OCI-LY7 (cell line): ENCODE measurements around the gene PSMA7. TPM values are rescaled to one million over a fixed set of nuclear protein-coding genes. Genes with fewer than 3 reads are reported as not detected.

Experiments used
- BruUV-seq: library from RNA; stranded (reverse); fragments of 400-500 nt; replicated peaks from 2 replicates; lab custom pipeline; 2021; lab: Mats Ljungman, UMichigan
- CTCF ChIA-PET: fragments of 300-600 bp; sonication (Branson Sonifier 250); formaldehyde crosslinking; loops from one replicate; lab custom pipeline; 2022; ENCODE audit warnings: antibody characterized with exemption; ENCODE audit not compliant: unreplicated experiment; lab: Charles Lee
- POLR2A ChIA-PET: fragments of 300-600 bp; sonication (Branson Sonifier 250); formaldehyde crosslinking; loops from one replicate; lab custom pipeline; 2022; ENCODE audit warnings: antibody characterized with exemption; lab: Charles Lee
- DNase-seq: peaks from one replicate; pipeline ENCODE4 v3.0.0-alpha.2; 2015; ENCODE audit warnings: low spot score
- H2AFZ ChIP-seq: fragments of 200-600 bp; sonication (generic), shearing (Covaris generic); 2 replicates; pipeline ENCODE4 v1.6.1; 2014; ENCODE audit warnings: mild to moderate bottlenecking, antibody characterized with exemption, low read length, moderate library complexity
- H3K27ac ChIP-seq: fragments of 200-600 bp; sonication (generic); 2 replicates; pipeline ENCODE4 v1.5.1; 2014; ENCODE audit warnings: mixed run types, low read depth, mild to moderate bottlenecking, moderate library complexity, low read length, inconsistent platforms; ENCODE audit not compliant: poor library complexity, severe bottlenecking
- H3K36me3 ChIP-seq: fragments of 200-600 bp; sonication (generic); 2 replicates; pipeline ENCODE4 v1.6.1; 2014; ENCODE audit warnings: mild to moderate bottlenecking, antibody characterized with exemption, low read length, moderate library complexity, mixed read lengths; ENCODE audit not compliant: insufficient read depth
- H3K4me1 ChIP-seq: fragments of 200-600 bp; sonication (generic); 2 replicates; pipeline ENCODE4 v1.5.1; 2014; ENCODE audit warnings: mild to moderate bottlenecking, low read length; ENCODE audit not compliant: insufficient read depth, poor library complexity, severe bottlenecking
- H3K4me2 ChIP-seq: fragments of 200-600 bp; sonication (generic); 2 replicates; pipeline ENCODE4 v1.6.1; 2014; ENCODE audit warnings: mild to moderate bottlenecking, low read length
- H3K4me3 ChIP-seq: fragments of 200-600 bp; sonication (generic); 2 replicates; pipeline ENCODE4 v1.5.1; 2014; ENCODE audit warnings: mild to moderate bottlenecking, low read depth, low read length; ENCODE audit not compliant: poor library complexity, severe bottlenecking
- H3K79me2 ChIP-seq: fragments of 200-600 bp; sonication (generic); 2 replicates; pipeline ENCODE4 v1.6.1; 2016; ENCODE audit warnings: low read depth, mild to moderate bottlenecking, low read length, moderate library complexity, mixed read lengths; ENCODE audit not compliant: insufficient read depth
- H3K9me2 ChIP-seq: fragments of 200-600 bp; sonication (generic); 2 replicates; pipeline ENCODE4 v1.6.1; 2016; ENCODE audit warnings: mild to moderate bottlenecking, low read length, mixed read lengths; ENCODE audit not compliant: insufficient read depth
- H3K9me3 ChIP-seq: fragments of 200-600 bp; sonication (generic); 2 replicates; pipeline ENCODE4 v1.6.1; 2014; ENCODE audit warnings: mild to moderate bottlenecking, mixed run types, low read length, mixed read lengths
- H4K20me1 ChIP-seq: fragments of 200-600 bp; sonication (generic); 2 replicates; pipeline ENCODE4 v1.6.1; 2014; ENCODE audit warnings: mild to moderate bottlenecking, antibody characterized with exemption, low read length, moderate library complexity, mixed read lengths; ENCODE audit not compliant: insufficient read depth
- EZH2phosphoT487 ChIP-seq: fragments of 200-600 bp; sonication (generic); IDR thresholded peaks from 2 replicates; pipeline ENCODE4 v1.6.1; 2018; ENCODE audit warnings: low read depth, borderline replicate concordance, mild to moderate bottlenecking, mixed run types, antibody characterized with exemption, low read length, moderate library complexity, mixed read lengths
- intact Hi-C: fragments of 100-400 bp; cut with micrococcal nuclease; formaldehyde crosslinking; loops from one replicate; pipeline ENCODE4 v1.10.0; 2022; ENCODE audit not compliant: unreplicated experiment
- total RNA-seq, 2 experiments: library from RNA; depleted of rRNA in 1 of 2; stranded (reverse); fragments of >200 nt in 1 of 2; shearing (Covaris generic) in 1 of 2; gene quantifications; 2 replicates each; pipeline ENCODE4 v1.2.3, GENCODE V29; 2014 to 2022
- TF ChIP-seq, protein P1 (sequence below): fragments of 200-600 bp; sonication (generic); conservative IDR thresholded peaks from 2 replicates; pipeline ENCODE4 v1.5.1; 2014; ENCODE audit warnings: mild to moderate bottlenecking, antibody characterized with exemption, low read length, moderate library complexity, mixed read lengths

Gene PSMA7
- total RNA-seq, 2 experiments from 2014 or later: 247 to 266 TPM

DNA sequence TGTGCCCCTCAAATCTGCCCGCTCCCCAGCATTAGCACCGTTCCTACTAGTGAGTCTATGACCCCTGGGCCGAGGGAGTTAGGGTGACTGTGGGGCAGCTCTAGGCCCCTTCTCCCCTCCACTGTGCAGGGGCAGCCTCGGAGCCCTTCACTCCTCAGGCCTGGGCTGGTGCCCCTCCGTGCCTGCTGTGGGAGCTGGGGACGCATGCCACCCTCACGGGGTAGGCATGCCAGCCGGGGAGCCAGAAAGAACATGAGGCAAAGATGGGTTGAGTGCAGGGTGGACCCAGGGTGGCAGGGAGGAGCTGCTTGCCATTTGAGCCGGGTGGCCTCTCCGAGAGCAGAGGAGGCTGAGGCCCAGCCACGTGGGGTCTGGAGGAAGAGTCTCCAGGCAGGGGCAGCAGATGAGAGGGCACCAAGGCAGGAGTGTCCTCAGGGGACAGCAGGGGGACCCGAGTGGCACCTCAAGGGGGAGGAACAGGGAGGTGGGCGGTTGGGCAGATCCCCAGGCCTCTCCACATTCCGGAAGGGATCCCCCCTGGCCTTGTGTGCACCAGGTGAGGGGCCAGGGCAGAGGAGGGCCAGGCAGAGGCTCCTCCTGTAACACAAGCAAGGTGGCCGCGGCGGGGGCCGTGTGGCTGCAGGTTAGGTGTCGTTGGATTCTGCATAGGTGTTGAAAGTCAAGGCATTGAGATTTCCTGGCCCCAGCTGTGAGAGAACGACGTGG is 39.5 kb downstream of the PSMA7 start:
- H3K9me2 ChIP-seq: no peaks in the 10 kb centered on the region
- no peaks in the 10 kb centered on the region for H3K36me3 ChIP-seq
- no peaks in the 10 kb centered on the region for H3K79me2 ChIP-seq
- H3K4me3 ChIP-seq: no peak overlapping the region
- CTCF ChIA-PET: interaction anchor here (0.6 kb wide), 1 partner anchor 136 kb away, joined by 11 read pairs; no protein-coding TSS in a partner anchor
- H4K20me1 ChIP-seq: no peaks in the 10 kb centered on the region
- no peak overlapping the region for H3K4me2 ChIP-seq
- H2AFZ ChIP-seq: no peak overlapping the region
- POLR2A ChIA-PET: interaction anchor here (0.6 kb wide), 2 partner anchors 12 to 1040 kb away, joined by 3 read pairs; no protein-coding TSS in a partner anchor
- no TSS peak for BruUV-seq
- no peak for DNase-seq
- intact Hi-C loops: no loop called here
- H3K9me3 ChIP-seq: peaks cover 2% of the 10 kb centered on the region; the same call in 1 of the 2 replicates
- no peak overlapping the region for H3K27ac ChIP-seq
- no peaks in the 10 kb centered on the region for H3K4me1 ChIP-seq
- TF ChIP-seq EZH2phosphoT487: no peak
- TF ChIP-seq, protein P1, sequence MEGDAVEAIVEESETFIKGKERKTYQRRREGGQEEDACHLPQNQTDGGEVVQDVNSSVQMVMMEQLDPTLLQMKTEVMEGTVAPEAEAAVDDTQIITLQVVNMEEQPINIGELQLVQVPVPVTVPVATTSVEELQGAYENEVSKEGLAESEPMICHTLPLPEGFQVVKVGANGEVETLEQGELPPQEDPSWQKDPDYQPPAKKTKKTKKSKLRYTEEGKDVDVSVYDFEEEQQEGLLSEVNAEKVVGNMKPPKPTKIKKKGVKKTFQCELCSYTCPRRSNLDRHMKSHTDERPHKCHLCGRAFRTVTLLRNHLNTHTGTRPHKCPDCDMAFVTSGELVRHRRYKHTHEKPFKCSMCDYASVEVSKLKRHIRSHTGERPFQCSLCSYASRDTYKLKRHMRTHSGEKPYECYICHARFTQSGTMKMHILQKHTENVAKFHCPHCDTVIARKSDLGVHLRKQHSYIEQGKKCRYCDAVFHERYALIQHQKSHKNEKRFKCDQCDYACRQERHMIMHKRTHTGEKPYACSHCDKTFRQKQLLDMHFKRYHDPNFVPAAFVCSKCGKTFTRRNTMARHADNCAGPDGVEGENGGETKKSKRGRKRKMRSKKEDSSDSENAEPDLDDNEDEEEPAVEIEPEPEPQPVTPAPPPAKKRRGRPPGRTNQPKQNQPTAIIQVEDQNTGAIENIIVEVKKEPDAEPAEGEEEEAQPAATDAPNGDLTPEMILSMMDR: no peak

DNA sequence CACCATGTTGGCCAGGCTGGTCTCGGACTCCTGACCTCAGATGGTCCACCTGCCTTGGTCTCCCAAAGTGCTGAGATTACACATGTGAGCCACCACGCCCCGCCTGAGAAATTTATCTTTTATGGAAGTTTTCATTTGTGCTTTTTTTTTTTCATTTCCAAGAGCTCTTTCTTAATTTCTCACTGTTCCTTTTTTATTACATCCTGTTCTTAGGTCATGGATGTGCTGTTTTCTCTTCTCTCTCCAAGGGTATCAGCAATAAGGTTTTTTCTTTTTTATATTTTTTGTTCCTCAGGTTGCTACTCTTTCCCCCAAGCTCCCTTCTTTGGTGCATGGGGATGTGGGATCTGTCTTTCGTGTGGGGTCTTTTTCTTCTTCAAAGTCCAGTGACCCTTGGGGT is 42.1 kb downstream of the PSMA7 start:
- TF ChIP-seq, protein P1: no peak
- no peak for TF ChIP-seq EZH2phosphoT487
- no peaks in the 10 kb centered on the region for H3K9me3 ChIP-seq

DNA sequence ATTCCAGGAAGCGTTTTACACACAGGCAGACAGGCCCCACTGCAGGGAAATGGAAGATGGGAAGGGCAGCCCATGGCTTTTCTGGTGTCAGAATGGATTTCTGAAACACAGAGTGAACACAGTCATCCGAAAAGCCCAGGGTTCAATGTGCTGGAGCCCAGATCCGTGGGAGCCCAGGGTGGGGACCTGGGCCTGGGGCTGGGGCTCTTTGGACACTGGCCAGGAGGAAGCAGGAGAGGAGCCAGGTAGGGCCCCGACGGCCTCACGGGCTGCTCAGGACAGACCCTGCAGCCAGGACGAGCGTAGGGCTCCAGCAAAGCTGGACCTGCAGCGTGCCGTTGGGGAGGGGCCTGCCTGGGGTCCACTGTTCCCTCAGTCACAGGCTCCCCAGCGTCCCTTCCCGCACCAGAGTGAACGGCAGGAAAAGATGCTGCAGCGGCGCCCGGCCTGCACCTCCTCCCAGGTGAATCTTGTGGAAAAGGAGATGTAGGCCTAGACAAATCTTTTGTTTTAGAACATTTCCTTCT is 45.2 kb downstream of the PSMA7 start:
- no peak for DNase-seq
- TF ChIP-seq, protein P1: no peak
- TF ChIP-seq EZH2phosphoT487: no peak
- Histone ChIP-seq H3K79me2 (no peaks in the 10 kb centered on the region), H3K4me1 (no peaks in the 10 kb centered on the region), H3K9me2 (no peaks in the 10 kb centered on the region), H3K4me3 (no peak overlapping the region), H3K27ac (no peak overlapping the region), H3K9me3 (no peaks in the 10 kb centered on the region), H4K20me1 (no peaks in the 10 kb centered on the region), H2AFZ (no peak overlapping the region), H3K4me2 (no peak overlapping the region), H3K36me3 (no peaks in the 10 kb centered on the region)
- CTCF ChIA-PET: interaction anchor here (0.5 kb wide), 1 partner anchor 114 kb away, joined by 3 read pairs; no protein-coding TSS in a partner anchor
- intact Hi-C loops: no loop called here
- BruUV-seq: no TSS peak
- POLR2A ChIA-PET: no interaction called here

More for the DNA sequence above, 42.1 kb downstream of the PSMA7 start:
- no peak overlapping the region for H3K27ac ChIP-seq
- intact Hi-C loops: no loop called here
- no peak overlapping the region for H3K4me3 ChIP-seq
- no peaks in the 10 kb centered on the region for H3K4me1 ChIP-seq
- no peaks in the 10 kb centered on the region for H3K9me2 ChIP-seq
- no peak overlapping the region for H2AFZ ChIP-seq
- no TSS peak for BruUV-seq
- H3K79me2 ChIP-seq: no peaks in the 10 kb centered on the region
- CTCF ChIA-PET: no interaction called here
- POLR2A ChIA-PET: interaction anchor here (0.7 to 1.2 kb wide), 2 partner anchors 34 to 97 kb away, joined by 3 to 8 read pairs; no protein-coding TSS in a partner anchor
- H4K20me1 ChIP-seq: no peaks in the 10 kb centered on the region
- no peak for DNase-seq
- no peak overlapping the region for H3K4me2 ChIP-seq
- no peaks in the 10 kb centered on the region for H3K36me3 ChIP-seq
